NK-92 (cell line): ENCODE data around the gene GRID2.

Source experiments
- DNase-seq: peaks from one replicate; lab custom pipeline; 2025; ENCODE audit not compliant: unreplicated experiment; lab: John Stamatoyannopoulos, UW

Gene GRID2

DNA sequence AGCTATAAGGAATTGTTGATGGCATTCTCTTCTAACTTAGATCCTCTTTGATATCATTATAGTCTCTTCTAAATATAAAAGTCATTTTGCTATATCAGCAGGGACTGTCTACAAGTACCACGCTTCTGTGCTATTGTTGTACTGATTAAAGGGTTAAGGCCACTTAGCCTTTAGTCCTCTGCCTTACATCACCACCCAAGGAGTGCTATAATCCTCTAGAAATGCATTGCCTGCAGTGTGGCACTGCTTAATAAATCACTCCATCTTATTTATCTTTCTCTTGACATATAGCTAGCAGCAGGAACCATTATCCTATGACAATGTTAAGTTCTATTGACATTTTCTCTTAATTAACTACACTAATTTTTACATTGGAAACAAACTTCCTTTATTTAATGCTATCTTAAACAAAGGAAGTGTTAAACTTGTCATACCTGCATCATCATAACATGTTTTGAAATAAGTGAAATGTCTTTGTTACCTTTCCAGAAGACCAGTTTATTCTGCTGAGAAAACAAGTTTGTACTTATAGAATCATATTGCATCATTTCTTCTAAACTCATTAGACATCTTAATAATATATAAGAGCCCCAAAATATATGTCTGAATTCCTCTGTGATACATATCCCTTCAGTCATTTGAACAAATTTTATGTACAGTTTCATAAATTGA lies 1163.9 kb downstream of the GRID2 start:
- no peak for DNase-seq

- DNase-seq = no peak
These were observed 1165.8 kb downstream of the GRID2 start for GRCh38 chr4:93469560-93469959.

DNA sequence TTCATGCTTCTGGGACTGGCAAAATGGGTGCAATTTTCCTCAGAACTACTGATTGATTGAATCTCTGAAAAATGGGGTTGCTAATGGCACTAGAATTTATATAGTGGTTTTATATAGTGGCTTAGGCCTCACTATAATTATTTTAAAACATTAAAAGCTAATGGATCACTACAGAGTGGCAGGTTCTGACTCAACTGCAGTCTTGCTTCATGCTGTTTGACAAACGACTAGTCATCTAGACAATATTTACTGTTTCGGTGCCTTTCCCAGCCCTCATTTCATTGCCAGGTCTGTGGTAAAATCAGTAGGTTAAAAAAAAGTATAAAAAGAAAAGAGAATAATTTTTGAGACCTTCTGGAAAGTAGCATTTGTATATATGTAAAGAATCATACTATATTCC lies 1172.0 kb downstream of the GRID2 start:
- no peak for DNase-seq

GRCh38 chr4:93478805-93479204 lies 1175.0 kb downstream of the GRID2 start:
- DNase-seq = no peak

DNA sequence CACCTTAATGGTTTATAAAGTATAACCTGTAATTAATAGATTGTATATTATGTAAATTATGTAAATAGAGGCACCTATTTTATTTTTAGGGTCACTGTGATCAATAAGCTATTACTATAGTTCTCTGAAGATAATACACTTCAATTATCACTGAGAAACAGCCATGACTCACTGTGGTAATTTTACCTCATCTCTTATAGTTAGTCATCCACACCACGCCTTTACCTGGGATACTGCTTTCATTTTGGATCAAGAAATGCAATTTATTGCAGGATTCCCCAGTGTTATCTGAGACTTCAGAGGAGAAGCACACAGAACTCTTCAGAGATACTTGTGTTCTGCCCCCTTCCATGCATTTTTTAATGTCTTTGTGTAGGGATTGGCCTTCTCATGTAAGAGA lies 1176.7 kb downstream of the GRID2 start:
- no peak for DNase-seq

DNA sequence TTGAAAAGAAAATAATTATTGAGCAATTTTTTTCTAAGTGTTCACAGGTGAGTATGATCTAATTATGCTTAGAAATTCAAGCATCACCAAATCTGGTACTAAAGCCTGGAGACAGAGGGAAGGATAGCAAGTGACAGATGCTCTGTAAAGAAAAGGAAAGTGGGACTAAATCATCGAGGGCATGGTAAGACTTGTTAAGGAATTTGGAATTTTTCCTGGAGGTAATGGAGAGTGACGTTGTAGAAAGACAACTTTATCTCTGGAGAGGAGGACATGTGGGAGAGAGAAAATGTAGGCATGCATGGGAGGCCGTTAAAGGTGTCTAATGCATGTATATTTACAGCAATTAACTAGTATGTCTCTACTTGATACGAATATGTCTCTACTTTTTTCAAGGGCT lies 1191.6 kb downstream of the GRID2 start:
- no peak for DNase-seq

GRCh38 chr4:93501244-93501643 lies 1197.5 kb downstream of the GRID2 start:
- DNase-seq = no peak

GRCh38 chr4:93501946-93502345 lies 1198.2 kb downstream of the GRID2 start:
- no peak for DNase-seq

DNA sequence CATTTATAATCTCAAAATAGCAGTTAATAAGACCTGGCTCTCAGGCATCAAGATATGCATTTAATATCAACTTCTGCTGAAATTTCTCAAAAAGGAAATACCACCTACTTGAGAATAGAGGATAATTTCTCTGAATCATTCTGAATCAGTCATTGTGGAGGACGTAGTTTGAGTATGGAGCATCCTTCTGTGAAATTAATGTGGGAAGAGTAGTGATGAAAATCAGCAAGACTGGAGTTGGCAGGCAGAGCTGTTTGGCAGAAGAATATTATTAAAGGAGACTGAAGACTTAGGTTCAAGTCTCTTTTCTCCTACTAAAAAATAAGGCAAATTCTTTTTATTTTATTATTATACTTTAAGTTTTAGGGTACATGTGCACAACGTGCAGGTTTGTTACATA lies 1199.2 kb downstream of the GRID2 start:
- DNase-seq = no peak

DNA sequence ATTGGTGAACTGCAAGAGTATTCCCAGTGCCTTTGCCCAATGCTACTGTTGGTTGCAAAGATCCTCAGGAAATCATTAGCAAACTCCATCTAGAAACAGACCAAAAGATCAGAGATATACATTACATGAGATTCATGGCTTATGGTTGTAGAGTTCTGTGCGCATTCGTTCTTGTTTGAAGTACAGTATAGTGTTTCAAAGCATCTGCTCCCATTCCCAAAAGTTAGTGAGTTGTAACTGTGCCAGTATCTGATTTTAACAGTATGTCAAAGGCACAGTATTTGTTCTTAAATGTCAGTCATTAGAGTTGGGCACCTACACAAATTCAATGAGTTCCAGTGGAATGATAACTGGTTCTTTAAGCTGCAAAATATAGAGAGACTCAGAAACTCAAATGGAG lies 1210.1 kb downstream of the GRID2 start:
- no peak for DNase-seq

GRCh38 chr4:93515208-93515607 lies 1211.4 kb downstream of the GRID2 start:
- DNase-seq = no peak

- no peak for DNase-seq
These were observed 1226.1 kb downstream of the GRID2 start for GRCh38 chr4:93529692-93530372.

- no peak for DNase-seq
These were observed 1228.5 kb downstream of the GRID2 start for GRCh38 chr4:93532234-93532633.

- DNase-seq = no peak
These were observed 1236.8 kb downstream of the GRID2 start for GRCh38 chr4:93540562-93540961.

DNA sequence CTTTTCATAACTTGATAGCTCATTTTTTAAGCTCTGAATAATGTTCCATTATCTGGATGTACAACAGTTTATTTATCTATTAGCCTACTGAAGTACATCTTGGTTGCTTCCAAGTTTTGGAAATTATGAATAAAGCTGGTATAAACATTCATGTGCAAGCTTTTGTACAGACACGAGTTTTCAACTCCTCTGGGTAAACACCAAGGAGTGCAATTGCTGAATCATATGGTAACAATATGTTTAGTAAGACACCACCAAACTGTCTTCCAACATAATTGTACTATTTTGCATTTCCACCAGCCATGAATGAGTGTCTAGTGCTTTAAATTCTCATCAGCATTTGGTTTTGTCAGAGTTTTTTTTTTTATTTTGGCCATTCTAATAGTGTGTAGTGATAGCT lies 1258.1 kb downstream of the GRID2 start:
- no peak for DNase-seq

- DNase-seq = no peak
These were observed 1265.0 kb downstream of the GRID2 start for GRCh38 chr4:93568758-93569157.

DNA sequence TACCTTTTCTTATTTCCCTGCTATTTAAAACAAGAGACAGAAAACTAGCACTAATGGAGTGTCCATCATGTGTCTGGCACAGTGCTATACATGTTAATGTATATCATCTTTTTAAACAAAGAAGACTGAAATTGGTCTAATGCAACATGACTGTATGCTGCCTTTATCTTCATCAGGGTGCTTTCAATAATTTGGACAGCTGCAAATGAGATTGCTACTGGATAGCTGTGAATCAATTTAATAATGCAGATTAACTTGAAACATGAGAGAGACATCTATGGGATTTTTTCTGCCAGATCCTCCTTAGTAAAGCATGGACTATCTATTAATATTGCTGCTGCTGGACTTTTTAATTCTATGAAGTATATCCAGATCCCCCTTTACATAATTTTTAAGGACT lies 1269.5 kb downstream of the GRID2 start:
- no peak for DNase-seq

DNA sequence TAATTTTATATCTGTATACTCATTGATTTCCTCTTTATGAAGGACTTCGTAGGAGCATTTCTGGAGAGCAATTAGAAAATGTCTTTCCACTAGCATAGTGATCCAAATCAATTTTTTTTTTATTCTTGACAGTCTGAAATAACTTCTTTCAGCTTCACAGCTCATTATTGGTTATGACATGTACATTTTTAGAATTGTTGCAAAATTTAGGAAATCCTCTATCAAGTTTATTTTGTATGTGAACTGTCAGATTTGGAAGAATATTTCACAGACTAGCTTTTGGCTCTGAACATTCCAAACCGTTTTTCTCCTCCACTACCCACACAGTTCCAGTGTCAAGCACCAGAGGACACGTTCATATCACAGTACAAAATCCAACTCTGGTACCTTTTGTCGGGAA lies 1275.2 kb downstream of the GRID2 start:
- no peak for DNase-seq

GRCh38 chr4:93605163-93605562 lies 1301.4 kb downstream of the GRID2 start:
- DNase-seq = no peak

- no peak for DNase-seq
These were observed 1313.8 kb downstream of the GRID2 start for GRCh38 chr4:93617606-93618005.

DNA sequence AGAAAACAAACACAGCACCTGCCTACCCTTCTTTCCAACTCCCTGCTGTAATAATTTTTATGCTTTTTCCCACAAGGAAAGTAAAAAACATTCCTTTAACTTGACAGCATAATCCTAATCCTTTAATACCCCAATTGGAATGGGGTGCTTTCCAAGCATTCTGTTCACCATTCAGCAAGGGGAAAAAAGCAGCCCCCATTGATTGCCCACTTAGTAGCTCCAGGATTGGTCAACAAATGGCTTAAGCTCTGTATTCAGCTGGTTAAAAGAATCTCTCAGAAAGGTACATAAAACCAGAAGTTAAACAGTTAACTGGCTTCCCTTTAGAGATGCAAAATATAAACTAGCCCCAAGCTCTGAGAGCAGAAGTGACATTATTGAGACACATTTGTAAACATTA lies 1330.0 kb downstream of the GRID2 start:
- no peak for DNase-seq

GRCh38 chr4:93635943-93636342 lies 1332.2 kb downstream of the GRID2 start:
- no peak for DNase-seq

DNA sequence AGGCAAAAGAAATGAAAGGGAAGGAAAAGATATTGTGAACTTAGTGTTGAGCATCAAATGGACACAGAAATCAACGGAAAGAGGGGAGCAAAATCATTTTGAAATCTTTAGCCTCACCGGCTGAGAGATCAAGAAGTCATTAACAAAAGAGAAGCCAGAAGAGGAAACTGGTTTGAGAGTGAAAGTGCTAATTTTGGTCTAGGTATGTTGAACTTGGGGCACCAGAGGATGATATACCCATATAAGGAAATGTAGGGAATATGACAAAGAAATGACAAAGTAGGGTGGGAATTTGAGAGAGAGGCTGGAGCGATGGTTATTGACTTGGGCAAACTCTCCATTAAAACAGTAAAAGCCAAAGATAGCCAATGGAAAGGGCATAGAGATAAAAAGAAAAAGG lies 1341.4 kb downstream of the GRID2 start:
- no peak for DNase-seq
